ENCODE measurements around the gene TCHP. TPM values are rescaled to one million over a fixed set of nuclear protein-coding genes. Genes with fewer than 3 reads are reported as not detected.
"Not testable (repeated sequence)": the region's sequence is repeated elsewhere in the genome, so short reads cannot be mapped to it uniquely, and the experiment has no call there.

Gene TCHP
- total RNA-seq, 1 experiment from 2014 or later = 13.3 TPM

DNA sequence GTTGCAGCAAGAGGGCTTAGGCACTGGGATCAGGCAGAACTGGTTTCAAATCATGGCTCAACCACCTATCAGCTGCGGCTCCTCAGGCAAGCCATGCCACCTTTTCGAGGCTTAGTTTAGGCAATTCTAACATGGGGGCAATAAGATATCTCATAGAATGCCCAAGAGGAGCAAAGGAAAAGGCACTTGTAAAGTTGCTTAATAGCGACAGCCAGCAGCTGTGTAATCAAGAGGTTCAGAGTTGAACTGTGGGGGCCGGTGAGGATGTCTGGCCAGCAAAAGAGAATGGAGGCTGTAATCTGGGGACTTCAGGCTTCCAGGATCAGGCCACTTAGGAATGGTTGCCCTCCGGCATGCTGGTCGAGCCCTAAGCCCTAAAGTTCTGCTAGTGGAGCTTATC lies 3.0 kb upstream of the TCHP start:
- Histone ChIP-seq H3K27me3 (ENCODE audit: insufficient read depth, low read length) (peaks cover 37% of the 10 kb centered on the region), H3K79me1 (ENCODE audit: insufficient read depth, low read depth, low read length, poor library complexity, severe bottlenecking) (no peaks in the 10 kb centered on the region), H3K14ac (ENCODE audit: insufficient read depth, low read length) (no peak overlapping the region), H2AK5ac (ENCODE audit: insufficient read length, low read length) (no peak overlapping the region), H2BK15ac (ENCODE audit: low read depth, low read length) (no peak overlapping the region), H4K91ac (ENCODE audit: insufficient read length, low read depth, low read length) (no peak overlapping the region), H2BK120ac (ENCODE audit: low read depth, low read length, poor library complexity, severe bottlenecking) (no peak overlapping the region), H4K8ac (replicated peaks; ENCODE audit: insufficient read length, low read depth, low read length) (no peak overlapping the region), H3K9ac (ENCODE audit: extremely low read depth, insufficient read length, low read length) (no peak overlapping the region), H3K23ac (ENCODE audit: insufficient read length, low read depth, low read length) (no peak overlapping the region), H3K18ac (ENCODE audit: insufficient read length, low read depth, low read length) (no peak overlapping the region), H2BK5ac (ENCODE audit: insufficient read length, low read length) (no peak overlapping the region), H3K4me2 (ENCODE audit: insufficient read depth, insufficient read length, low read length) (no peak overlapping the region), H3K56ac (ENCODE audit: insufficient read length, low read depth, low read length) (no peak overlapping the region), H3K79me2 (ENCODE audit: insufficient read depth, low read length) (no peaks in the 10 kb centered on the region), H4K20me1 (ENCODE audit: control insufficient read depth, insufficient read depth, insufficient read length) (no peaks in the 10 kb centered on the region), H4K5ac (ENCODE audit: insufficient read length, low read depth, low read length) (no peak overlapping the region), H2AFZ (ENCODE audit: low read length) (no peak overlapping the region), H3K9me3 (ENCODE audit: control insufficient read depth, low read depth, low read length) (no peaks in the 10 kb centered on the region), H3T11ph (ENCODE audit: low read length) (no peak overlapping the region), H3K4ac (ENCODE audit: low read depth, low read length) (no peak overlapping the region), H2BK12ac (ENCODE audit: insufficient read length, low read depth, low read length) (no peak overlapping the region), H2BK20ac (ENCODE audit: low read depth, low read length, poor library complexity, severe bottlenecking) (no peak overlapping the region), H3K23me2 (ENCODE audit: insufficient read length, low read depth, low read length, poor library complexity, severe bottlenecking) (peaks cover 13% of the 10 kb centered on the region), H3K4me1 (ENCODE audit: insufficient read depth, low read length) (no peaks in the 10 kb centered on the region), H3K27ac (ENCODE audit: insufficient read length, low read depth, low read length) (no peak overlapping the region)
- peaks cover 94% of the 10 kb centered on the region for H3K27me3 Mint-ChIP-seq (ENCODE audit: low read depth)
- peaks cover 19 to 26% of the 10 kb centered on the region in 2 experiments for H3K4me1 Mint-ChIP-seq
- H3K9me3 Mint-ChIP-seq = no peaks in the 10 kb centered on the region; a peak in 1 of 5 replicates
- H3K4me3 Mint-ChIP-seq = no peak overlapping the region
- TF ChIP-seq, protein P1, sequence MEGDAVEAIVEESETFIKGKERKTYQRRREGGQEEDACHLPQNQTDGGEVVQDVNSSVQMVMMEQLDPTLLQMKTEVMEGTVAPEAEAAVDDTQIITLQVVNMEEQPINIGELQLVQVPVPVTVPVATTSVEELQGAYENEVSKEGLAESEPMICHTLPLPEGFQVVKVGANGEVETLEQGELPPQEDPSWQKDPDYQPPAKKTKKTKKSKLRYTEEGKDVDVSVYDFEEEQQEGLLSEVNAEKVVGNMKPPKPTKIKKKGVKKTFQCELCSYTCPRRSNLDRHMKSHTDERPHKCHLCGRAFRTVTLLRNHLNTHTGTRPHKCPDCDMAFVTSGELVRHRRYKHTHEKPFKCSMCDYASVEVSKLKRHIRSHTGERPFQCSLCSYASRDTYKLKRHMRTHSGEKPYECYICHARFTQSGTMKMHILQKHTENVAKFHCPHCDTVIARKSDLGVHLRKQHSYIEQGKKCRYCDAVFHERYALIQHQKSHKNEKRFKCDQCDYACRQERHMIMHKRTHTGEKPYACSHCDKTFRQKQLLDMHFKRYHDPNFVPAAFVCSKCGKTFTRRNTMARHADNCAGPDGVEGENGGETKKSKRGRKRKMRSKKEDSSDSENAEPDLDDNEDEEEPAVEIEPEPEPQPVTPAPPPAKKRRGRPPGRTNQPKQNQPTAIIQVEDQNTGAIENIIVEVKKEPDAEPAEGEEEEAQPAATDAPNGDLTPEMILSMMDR (conservative IDR thresholded peaks at IDR 0.05) = no peak
- no peak for DNase-seq
- WGBS (ENCODE audit: extremely low coverage, insufficient read length, low lambda C conversion rate) = no CpG with 5 or more reads among the region's 6 CpGs
- H3K27ac Mint-ChIP-seq = no peak overlapping the region; a peak in 1 of 7 replicates
- 0 out of 7 replicates have a peak, but pooled peaks cover 0 to 3% (median 0%) of the 10 kb centered on the region in 3 experiments for H3K36me3 Mint-ChIP-seq (ENCODE audit: insufficient read depth in 1 of 3, low read depth in 3 of 3)

DNA sequence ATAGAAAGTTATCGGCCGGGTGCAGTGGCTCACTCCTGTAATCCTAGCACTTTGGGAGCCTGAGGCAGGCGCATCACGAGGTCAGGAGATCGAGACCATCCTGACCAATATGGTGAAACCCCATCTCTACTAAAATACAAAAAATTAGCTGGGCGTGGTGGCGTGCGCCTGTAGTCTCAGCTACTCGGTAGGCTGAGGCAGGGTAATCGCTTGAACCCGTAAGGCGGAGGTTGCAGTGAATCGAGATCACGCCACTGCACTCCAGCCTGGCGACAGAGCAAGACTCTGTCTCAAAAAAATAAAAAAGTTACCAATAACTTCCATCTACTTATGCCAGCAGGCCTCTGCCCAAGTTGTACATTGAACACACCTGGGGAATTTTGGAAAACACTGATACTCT lies 729 bp upstream of the TCHP start:
- peaks cover 96% of the 10 kb centered on the region for H3K27me3 Mint-ChIP-seq (ENCODE audit: low read depth)
- H2AFZ ChIP-seq (ENCODE audit: low read length) = not testable (repeated sequence)

More for the DNA sequence above, 729 bp upstream of the TCHP start:
- H3K4me2 ChIP-seq (ENCODE audit: insufficient read depth, insufficient read length, low read length); H3T11ph ChIP-seq (ENCODE audit: low read length); H2BK12ac ChIP-seq (ENCODE audit: insufficient read length, low read depth, low read length); H3K14ac ChIP-seq (ENCODE audit: insufficient read depth, low read length); H3K18ac ChIP-seq (ENCODE audit: insufficient read length, low read depth, low read length); H3K4me1 ChIP-seq (ENCODE audit: insufficient read depth, low read length); H3K27ac ChIP-seq (ENCODE audit: insufficient read length, low read depth, low read length); H2BK15ac ChIP-seq (ENCODE audit: low read depth, low read length); H4K91ac ChIP-seq (ENCODE audit: insufficient read length, low read depth, low read length); H4K5ac ChIP-seq (ENCODE audit: insufficient read length, low read depth, low read length); H3K56ac ChIP-seq (ENCODE audit: insufficient read length, low read depth, low read length); H3K27ac Mint-ChIP-seq; H4K8ac ChIP-seq (replicated peaks; ENCODE audit: insufficient read length, low read depth, low read length); H3K9me3 ChIP-seq (ENCODE audit: control insufficient read depth, low read depth, low read length); H2BK20ac ChIP-seq (ENCODE audit: low read depth, low read length, poor library complexity, severe bottlenecking); H3K4ac ChIP-seq (ENCODE audit: low read depth, low read length); H4K20me1 ChIP-seq (ENCODE audit: control insufficient read depth, insufficient read depth, insufficient read length); H2BK120ac ChIP-seq (ENCODE audit: low read depth, low read length, poor library complexity, severe bottlenecking); H3K79me1 ChIP-seq (ENCODE audit: insufficient read depth, low read depth, low read length, poor library complexity, severe bottlenecking); H3K9me3 Mint-ChIP-seq; H3K79me2 ChIP-seq (ENCODE audit: insufficient read depth, low read length); H3K9ac ChIP-seq (ENCODE audit: extremely low read depth, insufficient read length, low read length); H2BK5ac ChIP-seq (ENCODE audit: insufficient read length, low read length); DNase-seq; H3K23ac ChIP-seq (ENCODE audit: insufficient read length, low read depth, low read length); H2AK5ac ChIP-seq (ENCODE audit: insufficient read length, low read length): not testable (repeated sequence)
- Histone ChIP-seq H3K27me3 (ENCODE audit: insufficient read depth, low read length) (peaks cover 56% of the 10 kb centered on the region), H3K23me2 (ENCODE audit: insufficient read length, low read depth, low read length, poor library complexity, severe bottlenecking) (peaks cover 13% of the 10 kb centered on the region)
- Mint-ChIP-seq H3K4me3 (peak overlapping the region; percentile 89 to 94), H3K4me1 (peaks cover 19 to 26% of the 10 kb centered on the region in 2 experiments), H3K36me3 (ENCODE audit: insufficient read depth in 1 of 3, low read depth in 3 of 3) (peaks cover 8 to 11% (median 8%) of the 10 kb centered on the region in 3 experiments; a peak in 6 of 7 replicates)
- no CpG with 5 or more reads among the region's 15 CpGs for WGBS (ENCODE audit: extremely low coverage, insufficient read length, low lambda C conversion rate)

All from H9 (cell line).